Colon (tissue), 2 donors: ENCODE data around the gene SSTR3.
"Not testable (repeated sequence)": the region's sequence is repeated elsewhere in the genome, so short reads cannot be mapped to it uniquely, and the experiment has no call there.

Experiments used
- FAIRE-seq: peaks from 2 replicates; lab custom pipeline; 2012; peaks lifted over from hg19 to GRCh38; lab: Jason Lieb, UNC
- donor health status: control.
- donor health status: control.

The SSTR3 gene

DNA sequence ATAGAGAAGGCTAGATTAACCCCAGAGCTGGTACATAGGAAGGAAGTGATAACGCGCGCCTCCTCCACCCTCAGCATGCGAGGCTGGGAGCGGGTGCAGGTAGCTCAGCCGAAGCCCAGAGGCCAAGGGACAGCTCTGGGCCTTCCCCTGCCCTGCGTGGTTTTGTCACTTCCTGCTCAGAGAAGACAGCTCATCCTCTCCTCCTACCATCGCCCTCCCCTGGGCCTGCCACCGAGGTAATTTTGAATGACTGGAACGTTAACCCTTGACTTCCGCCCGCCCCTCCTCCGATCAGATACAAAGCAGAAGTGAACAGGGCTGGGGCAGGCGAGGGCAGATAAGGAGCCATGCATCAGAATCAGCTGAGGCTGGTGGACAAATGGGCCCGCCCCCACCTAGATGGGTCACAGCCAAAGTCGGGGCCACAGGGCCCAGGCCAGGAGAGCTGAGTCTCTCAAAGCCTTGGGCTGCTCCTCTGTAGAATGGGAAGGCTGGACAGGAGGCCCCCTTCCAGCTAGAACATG, 30.2 kb upstream of the SSTR3 start:
- FAIRE-seq = no peak

DNA sequence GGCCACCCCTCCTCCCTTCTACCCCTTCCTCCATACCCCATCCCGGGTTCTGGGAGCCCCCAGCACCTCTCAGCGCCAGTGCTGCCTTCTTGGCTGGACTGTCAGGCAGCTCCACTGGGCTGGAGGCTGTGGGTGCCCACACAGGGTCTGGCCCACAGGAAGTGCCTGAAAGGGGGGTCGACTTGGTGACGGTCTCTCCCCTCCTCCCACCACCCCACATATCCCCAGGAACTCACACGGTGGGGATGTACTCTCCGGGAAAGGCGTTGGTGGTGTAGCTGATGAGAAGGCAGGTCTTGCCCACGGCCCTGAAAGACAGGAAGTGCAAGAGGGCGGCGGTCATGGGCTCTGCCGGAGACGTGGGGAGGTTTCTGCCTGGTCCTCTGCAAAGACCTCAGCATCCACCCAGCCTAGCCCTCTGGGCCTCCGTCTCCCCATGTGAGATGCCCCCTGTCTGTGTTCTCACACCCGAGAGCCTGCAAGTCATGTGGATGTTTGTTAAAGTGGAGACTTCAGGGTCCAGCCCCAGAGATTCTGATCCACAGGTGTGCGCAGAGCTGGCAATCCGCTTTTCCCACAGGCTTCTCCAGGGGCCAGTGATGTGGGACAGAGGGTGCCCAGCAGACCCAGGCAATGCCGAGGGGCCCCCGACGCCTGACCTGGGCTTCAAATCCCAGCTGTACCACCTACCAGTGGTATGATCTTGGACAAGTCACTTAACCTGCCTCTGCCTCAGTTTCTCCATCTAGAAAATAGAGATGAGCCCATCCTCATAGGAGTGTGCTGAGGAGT, 29.3 kb upstream of the SSTR3 start:
- FAIRE-seq = no peak

DNA sequence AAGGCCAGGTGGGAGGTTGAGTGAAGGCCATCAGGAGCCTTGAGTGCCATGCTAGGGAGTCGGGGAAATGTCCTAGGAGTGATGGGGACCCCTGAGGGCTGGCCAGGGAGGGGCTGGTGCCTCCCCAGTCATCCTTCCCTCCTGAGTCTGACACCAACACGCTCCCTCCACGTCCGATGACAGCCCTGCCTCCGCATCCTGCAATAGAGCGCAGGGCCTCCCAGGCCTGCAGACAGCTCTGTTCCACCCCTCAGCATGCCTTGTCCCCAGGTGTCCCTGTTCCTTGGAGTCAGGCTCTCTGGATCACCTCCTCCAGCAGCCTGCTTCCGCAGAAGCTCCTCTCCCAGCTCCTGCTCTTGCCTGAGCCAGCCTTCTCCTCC, 28.7 kb upstream of the SSTR3 start:
- no peak for FAIRE-seq

DNA sequence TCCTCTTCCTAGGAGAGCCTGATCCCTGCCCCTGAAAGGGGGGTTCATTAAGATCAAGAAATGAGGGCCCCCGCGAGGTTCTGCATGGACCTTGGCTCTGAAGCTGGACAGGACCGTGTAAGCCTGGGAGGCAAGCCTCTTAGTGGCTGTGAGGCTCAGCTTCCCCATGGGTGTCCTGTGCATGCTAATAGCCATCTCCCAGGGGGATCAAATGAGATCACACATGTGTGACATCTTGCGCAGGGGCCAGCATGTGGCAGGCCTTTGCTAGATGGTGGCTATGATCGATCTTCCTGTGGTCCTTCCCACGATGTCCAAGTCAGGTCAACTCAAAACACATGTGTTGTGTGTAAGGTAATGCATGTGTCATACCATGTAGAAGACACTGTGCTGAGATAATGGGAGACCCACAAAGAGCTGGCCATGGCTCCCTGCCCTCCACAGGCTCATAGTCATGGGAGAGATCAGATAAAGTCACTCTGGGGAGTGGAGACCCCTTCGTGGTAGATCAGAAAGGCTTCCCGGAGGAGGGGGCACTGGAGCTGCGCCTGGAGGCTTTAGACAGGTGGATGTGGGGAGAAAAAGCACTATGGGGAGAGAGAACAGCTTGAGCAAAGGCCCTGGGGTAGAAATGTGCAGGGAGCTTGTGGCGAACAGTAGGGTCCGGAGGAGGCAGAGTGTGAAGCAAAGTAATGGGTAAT, 28.1 kb upstream of the SSTR3 start:
- no peak for FAIRE-seq

DNA sequence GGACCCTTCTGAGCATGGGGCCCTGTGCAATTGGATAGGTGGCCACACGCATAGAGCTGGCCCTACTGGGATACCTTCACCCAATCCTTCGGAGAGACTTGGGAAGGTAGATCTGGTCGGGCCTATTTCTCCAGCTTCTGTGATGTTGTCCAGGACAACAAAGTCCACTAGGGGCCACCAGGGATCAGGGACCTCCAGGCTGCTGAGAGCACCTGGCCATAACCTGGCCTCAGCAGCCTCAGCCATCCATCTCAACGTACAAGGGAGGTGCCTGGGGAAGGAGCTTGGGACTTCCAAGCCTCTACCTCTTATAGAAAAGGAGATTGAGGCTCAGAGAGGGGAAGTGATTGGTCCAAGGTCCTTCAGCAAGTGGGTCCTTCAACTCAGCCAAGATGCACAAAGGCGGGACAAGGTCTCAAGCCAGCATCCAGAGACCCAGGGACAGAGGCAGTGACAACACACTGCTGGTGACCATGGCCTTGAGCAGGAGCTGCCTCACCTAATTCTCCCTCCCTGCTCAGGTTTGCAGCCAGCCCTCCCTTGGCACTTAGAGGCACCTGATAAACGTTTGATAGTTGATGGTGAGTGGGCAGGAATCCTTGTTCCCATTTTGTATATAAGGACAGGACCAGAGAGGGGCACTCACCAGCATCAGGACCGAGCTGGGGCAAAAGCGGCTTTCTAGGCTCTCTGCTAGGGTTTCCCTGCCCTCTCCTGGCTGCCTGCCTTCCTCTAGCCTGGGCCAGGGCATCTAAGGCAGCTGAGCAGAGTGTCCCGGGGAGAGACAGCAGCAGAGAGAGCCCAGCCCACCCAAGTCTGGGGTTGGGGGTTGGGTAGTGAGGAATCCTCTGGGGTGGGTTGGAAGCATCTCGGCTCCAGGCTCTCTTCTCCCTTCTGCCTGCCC, 27.3 kb upstream of the SSTR3 start:
- FAIRE-seq = no peak

DNA sequence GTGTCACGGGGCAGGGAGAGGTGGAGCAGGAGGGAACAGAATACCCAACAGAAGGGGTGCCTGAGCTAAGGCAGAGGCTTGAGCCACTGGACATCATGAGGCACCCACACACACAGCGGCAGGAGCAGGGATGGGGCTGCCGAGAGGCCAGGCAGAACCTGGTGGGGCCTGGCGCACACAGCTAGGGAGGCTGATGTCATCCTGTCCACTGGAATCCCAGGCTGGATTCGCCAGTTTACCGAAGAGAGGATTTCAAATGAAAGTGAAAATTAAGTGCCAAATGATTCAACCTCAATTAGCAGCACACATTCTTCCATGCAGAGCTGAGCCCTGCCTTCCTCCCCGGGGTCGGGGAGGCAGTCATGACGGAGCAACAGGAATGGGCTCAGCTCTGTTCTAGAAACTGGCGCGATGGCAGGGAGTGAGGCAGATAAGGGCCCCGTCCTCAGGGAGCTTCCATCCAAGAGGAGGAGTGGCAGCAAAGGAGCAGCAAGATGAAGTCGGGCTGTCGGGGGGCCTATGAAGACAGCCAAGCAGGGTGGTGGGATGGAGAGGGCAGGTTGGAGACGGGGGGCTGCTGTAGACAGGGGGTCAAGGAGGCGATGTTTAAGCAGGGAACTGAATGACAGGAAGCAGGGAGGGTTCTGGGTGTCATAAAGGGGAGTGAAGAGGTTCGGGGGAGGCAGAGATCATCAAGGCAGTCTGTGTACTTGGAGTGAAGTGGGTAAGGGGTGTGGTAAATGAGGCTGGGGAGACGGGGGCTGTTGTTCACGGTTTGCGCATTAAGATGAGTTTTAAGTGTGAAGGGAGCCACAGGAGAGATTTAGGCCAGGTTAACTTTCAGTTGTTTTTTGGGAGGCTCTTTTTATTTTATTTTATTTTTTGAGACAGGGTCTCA, 25.3 kb upstream of the SSTR3 start:
- no peak for FAIRE-seq

DNA sequence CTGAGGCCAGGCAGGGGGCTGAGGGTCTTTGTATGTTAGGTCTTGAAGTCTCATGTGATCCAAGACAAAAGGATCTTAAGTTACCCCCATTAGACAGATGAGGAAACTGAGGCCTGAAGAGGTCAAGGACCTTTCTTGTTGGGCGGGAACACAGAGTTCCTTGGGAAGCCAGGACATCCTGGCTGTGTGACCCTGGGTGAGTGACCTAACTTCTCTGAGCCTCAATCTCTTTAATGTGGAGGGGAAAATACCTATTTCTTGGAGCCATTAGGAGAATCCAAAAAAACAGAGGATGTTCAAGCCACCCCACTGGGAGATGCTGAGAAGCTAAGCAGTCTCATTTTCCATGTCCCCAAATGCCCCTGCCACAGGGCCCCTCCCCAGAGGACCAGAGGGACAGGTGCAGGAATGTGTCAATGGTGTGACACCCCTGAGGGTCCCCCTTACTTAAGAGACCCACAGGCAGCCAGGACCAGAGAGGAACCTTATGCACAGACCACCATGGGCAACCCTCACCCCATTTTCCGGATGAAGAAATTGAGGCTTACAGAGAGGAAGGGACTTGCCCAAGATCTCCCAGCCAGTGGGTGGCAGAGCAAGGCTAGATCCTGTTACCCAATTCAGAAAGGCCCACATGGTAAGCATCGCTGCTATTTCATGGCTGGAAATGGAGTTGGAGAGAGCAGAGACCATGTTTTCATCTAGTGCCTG, 23.8 kb upstream of the SSTR3 start:
- no peak for FAIRE-seq

DNA sequence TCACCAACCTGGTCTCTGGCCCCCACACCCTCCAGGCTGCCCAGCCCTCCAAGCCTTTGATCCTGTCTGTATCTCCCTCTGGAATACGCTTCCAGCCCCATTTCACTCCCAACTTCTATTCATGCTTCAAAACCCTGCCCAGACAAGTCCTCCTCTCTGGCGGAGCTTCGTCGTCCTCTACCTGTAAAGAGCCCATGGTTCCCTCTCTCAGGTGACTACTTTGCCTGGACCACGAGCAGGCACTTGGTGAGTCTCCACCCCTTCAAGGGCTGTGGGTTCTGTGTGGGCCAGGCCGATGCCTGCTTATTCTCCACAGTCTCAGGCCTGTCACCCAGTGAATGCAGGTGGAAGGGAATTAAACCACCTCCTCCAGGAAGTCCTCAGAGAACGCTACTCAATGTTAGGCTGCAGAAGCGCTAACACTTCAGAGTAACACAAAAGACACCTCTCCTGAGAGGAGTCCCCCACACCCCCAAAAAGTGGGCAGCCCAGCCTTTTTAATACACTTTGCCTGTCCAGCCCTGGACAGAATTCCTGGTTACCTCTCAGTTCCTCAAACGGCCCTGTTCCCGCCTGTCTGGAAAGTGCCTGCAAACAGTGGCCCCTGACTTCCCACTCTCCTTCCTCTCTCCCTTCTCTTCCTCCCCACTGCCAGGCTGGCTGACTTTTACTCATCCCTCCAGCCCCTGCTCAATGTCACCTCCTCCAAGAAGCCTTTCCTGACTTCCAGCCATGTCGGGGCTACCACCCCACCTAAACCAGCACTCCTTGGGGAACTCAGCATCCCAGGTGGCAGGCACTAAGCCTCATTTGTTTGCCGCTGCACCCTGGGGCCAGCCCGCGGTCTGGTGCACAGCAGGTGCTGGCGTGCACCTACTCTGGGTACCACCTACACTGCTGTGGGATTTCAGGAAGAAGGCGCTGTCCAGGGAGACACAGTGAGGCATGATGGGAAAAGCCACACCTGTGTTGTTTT, 22.7 kb upstream of the SSTR3 start:
- no peak for FAIRE-seq

DNA sequence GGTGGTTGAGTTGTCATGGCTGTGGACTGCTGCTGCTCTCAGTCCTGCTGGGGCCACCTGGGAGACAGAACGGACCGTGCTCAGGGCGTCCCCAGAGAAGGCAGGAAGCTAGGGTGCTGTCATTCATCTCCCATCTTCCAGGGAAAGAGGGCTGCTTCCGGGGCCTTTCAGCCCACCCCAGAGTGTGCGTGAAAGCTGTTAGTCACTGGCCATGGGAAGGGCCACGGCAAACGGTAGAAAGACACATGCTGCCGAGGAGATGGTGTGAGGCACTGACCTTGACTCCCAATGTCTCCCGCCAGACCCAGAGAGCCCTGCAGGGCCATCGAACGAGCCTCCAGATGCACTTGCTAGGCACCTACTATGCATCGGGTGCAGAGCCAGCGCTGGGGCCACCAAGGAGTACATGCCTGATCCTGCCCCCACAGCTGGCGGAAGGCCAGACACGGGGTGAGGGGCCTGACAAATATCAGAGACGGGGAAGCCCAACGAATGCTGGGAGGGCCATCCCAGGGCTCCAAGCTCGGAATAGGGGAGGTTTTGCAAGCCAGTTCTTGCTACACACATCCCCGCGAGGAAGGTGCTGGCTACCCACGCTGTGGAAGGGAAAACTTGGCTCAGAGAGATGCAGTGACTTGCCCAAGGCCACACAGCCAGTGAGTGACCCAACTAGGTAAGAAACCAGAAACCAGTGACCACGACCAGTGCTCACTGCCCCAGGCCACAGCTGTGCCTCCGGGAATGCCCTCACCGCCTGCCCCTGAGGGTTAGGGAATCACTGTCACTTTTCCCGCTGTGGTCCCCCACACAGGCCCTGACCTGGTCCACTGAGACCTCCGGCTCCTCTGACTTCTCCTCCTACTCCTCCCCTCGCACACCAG, 21.7 kb upstream of the SSTR3 start:
- FAIRE-seq = no peak

DNA sequence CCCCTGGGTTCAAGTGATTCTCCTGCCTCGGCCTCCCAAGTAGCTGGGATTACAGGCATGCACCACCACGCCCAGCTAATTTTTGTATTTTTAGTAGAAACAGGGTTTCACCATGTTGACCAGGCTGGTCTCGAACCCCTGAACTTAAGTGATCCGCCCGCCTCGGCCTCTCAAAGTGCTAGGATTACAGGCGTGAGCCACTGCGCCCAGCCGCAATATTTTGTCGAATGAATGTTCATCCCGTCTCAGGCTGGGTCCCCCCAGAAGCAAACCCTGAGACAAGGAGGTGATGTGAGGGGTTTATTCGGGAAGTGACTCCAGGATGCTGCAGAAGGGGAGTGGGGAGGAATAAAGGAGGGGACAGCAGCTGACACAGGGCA, 21.1 kb upstream of the SSTR3 start:
- FAIRE-seq = not testable (repeated sequence)

DNA sequence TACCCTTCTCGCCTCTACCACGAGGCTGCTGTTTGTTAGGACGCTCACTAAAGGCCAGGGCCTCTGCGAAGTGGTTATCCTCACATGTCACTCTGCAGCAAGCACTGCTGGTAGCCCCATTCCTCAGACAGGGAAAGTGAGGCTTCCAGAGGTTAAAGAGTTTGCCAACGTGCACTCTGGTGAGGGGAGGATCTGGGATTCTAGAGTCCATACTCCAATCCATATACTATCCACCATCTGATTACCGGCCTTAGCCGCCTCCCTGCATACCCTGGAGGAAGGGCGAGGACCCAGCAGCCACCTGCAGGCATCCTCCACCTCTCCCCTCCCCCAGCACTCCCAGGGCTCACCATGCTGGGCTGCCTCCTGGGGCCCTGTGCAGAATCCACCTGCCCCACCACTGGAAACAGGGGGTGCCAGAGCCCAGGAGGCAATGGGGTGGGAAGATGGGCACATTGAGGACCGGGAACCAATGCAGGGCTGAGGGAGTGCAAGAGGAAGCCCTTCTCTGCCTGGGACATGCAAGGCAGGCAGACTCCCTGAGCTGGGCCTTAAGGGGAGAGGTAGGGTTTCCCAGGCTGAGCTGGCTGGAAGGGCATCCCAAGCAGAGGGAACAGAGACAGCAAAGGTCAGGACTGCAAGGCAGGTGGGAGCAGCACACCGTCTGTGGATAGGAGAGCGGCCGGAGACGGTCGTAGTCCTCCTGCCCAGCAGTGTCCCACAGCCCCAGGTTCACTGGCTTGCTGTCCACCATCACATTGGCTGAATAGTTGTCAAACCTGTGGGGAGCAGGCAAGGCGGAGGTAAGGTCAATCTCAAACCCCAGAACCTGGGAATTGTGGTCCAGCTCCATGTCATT, 20.1 kb upstream of the SSTR3 start:
- FAIRE-seq = no peak

DNA sequence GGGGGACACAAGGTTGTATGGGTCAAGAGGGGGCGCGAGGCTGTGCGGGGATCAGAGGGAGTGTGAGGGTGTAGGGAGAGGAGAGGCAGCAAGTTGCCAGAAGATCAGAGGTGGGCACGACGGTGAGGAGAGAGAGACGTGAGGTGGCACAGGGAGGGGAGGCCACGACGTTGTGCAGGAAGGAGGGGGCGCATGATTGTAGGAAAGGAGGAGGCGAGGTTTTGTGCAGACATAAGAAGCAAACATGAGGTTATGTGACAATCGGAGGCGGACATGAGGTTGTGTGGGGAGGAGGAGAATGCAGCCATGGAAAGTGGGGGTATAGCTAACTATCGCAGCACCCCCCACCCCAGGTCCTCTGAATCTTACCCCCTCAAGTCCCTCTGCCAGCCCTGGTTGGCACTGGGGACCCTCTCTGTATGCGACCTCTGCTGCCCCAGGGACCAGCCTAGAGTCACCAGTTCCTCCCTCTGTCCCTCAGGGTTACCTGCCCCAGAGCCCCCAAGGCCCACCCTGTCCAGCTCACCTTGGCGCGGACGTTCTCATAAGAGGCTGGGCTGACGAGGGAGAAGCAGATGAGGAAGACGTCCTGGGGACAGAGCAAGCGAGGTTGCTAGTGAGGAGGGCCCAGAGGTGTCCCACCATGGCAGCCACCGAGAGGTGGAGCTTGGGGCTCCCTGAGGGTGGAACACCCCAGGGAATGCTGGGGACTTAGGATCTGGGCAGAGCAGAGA, 19.3 kb upstream of the SSTR3 start:
- FAIRE-seq = no peak

DNA sequence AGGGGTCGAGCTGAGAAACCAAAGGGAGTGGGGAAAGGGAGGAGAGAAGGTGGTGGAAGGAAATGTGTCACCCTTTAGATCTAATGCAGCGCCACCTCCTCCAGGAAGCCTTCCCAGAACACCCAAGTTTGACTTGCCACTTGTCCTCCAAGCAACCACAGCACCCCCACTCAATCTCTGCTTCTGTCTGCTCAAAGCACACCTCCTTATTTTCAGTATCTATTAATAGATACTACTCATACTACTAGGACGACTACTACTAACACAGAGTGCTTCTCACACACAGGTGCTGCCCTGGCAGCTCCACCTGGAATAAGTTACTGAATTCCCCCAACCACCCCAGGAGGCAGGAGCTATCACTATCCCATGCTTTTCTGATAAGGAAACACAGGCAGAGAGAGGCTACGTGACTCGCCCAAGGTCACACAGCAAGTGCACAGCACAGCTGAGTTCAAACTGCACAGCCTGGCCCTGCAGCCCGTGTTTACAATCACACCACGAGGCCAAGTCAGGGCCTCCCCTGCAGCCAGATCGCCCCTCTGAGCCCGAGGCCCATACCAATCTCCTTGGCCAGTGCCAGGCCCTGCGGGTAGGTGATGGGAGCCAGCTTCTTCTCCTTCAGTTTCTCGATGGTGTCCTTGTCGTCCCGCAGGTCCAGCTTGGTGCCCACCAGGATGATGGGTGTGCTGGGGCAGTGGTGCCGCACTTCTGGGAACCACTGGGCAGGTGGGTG, 18.6 kb upstream of the SSTR3 start:
- FAIRE-seq = no peak

DNA sequence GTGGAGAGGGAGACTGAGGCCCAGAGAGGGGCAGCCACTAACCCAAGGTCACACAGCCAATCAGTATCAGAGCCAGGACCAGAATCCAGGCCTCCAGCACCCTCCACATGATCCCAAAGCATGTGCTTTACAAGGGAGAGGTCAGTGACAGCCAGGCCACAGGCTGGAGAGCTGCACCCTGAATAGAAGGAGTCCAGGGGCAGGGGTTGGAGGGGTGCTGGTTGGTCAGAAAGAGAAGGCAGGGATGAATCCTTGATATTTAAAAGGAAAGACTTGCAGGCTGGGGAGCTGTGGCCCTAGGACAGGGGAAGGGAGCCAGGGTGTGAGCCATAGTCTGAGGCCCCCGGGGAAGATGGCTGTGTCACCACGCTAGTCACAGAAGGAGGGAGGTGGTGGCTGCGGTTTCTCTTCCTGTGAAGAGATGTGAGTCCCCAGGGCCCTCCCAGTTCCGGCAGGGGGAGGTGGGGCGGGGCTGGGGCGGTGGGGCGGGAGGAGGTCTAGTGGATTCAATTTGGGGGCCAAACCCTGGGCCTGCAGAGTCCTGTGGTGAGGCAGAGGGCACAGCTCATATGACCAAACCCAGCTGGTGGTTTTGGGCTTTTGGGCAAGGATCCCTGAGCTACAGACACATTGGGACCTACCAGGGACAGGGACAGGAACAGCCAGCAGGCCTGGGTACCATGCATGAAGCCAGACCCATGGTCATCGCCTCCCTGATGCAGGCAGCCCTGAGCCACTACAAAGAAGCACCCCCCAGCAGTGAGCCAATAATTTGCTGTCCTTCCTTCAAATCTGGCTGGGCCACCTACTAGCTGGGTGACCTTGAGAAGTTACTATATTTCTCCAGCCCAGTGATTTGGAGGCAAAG, 17.8 kb upstream of the SSTR3 start:
- FAIRE-seq = no peak
